CD14-positive monocyte (primary cell): ENCODE data around the gene PWP1. TPM values are rescaled to one million over a fixed set of nuclear protein-coding genes. Genes with fewer than 3 reads are reported as not detected.

Source experiments
- DNase-seq, 3 donors: peaks; one replicate each; pipeline ENCODE4 v3.0.0-alpha.2; 2011 to 2022
- H2AFZ ChIP-seq: 2 replicates; pipeline ENCODE4 v1.6.0; 2012; ENCODE audit warnings: mild to moderate bottlenecking, low read depth, low read length, inconsistent platforms; ENCODE audit not compliant: insufficient read depth, poor library complexity, severe bottlenecking
- H3K27ac ChIP-seq, 2 donors: 1 replicate in 1 of 2; 2 replicates in 1 of 2; pipeline ENCODE4 v1.5.1; 2012 to 2013; ENCODE audit warnings: low read length in 2 of 2, control low read depth in 1 of 2, inconsistent platforms in 1 of 2, low read depth in 1 of 2, mild to moderate bottlenecking in 1 of 2
- H3K27me3 ChIP-seq, 2 donors: one replicate each; pipeline versions ENCODE4 v1.6.0 to v1.6.1; 2011 to 2013; ENCODE audit warnings: low read length in 2 of 2; ENCODE audit not compliant: control insufficient read depth in 2 of 2, insufficient read depth in 2 of 2
- H3K36me3 ChIP-seq, 2 donors: replicated peaks in 1 of 2; 1 replicate in 1 of 2; 2 replicates in 1 of 2; pipeline versions ENCODE4 v1.5.1 to v1.6.1; 2012 to 2013; ENCODE audit warnings: low read length in 2 of 2, control low read depth in 1 of 2, inconsistent platforms in 1 of 2, mild to moderate bottlenecking in 1 of 2; ENCODE audit not compliant: insufficient read depth in 2 of 2, control insufficient read depth in 1 of 2
- H3K4me1 ChIP-seq, 2 donors: 1 replicate in 1 of 2; 2 replicates in 1 of 2; pipeline versions ENCODE4 v1.5.1 to v1.6.1; 2012 to 2013; ENCODE audit warnings: low read length in 2 of 2, control low read depth in 1 of 2, inconsistent platforms in 1 of 2, mild to moderate bottlenecking in 1 of 2, moderate library complexity in 1 of 2; ENCODE audit not compliant: insufficient read depth in 2 of 2, control insufficient read depth in 1 of 2
- H3K4me2 ChIP-seq: replicated peaks from 2 replicates; pipeline ENCODE3; 2012; ENCODE audit warnings: low read length, moderate library complexity, mild to moderate bottlenecking; ENCODE audit not compliant: poor library complexity, severe bottlenecking; ENCODE audit errors: extremely low read depth
- H3K4me3 ChIP-seq, 3 experiments: fragments of 200-600 bp in 1 of 3; sonication (generic) in 1 of 3; replicated peaks in 1 of 3; 1 replicate in 2 of 3; 2 replicates in 1 of 3; pipeline ENCODE4 v1.5.1; 2011 to 2013; ENCODE audit warnings: low read length in 3 of 3, mild to moderate bottlenecking in 3 of 3, control low read depth in 2 of 3, low read depth in 2 of 3, inconsistent platforms in 1 of 3, moderate library complexity in 1 of 3
- H3K79me2 ChIP-seq: 2 replicates; pipeline ENCODE4 v1.6.0; 2012; ENCODE audit warnings: mild to moderate bottlenecking, control low read depth, inconsistent platforms, low read length, moderate library complexity; ENCODE audit not compliant: insufficient read depth
- H3K9ac ChIP-seq: 2 replicates; pipeline ENCODE4 v1.6.0; 2017; ENCODE audit warnings: low read length, mild to moderate bottlenecking; ENCODE audit not compliant: insufficient read depth, poor library complexity, severe bottlenecking
- H3K9me3 ChIP-seq, 2 donors: replicated peaks in 1 of 2; 1 replicate in 1 of 2; 2 replicates in 1 of 2; pipeline versions ENCODE4 v1.5.1 to v1.6.1; 2012 to 2013; ENCODE audit warnings: low read length in 2 of 2, control low read depth in 1 of 2; ENCODE audit not compliant: control insufficient read depth in 1 of 2, insufficient read depth in 1 of 2
- H4K20me1 ChIP-seq: 2 replicates; pipeline ENCODE4 v1.6.0; 2012; ENCODE audit warnings: mild to moderate bottlenecking, low read length, control low read depth, moderate library complexity; ENCODE audit not compliant: insufficient read depth
- H3K27ac Mint-ChIP-seq, 7 donors: one replicate each; pipeline ENCODE4 v1.8.0; 2020; ENCODE audit warnings: mild to moderate bottlenecking in 7 of 7, mixed read lengths in 7 of 7, moderate library complexity in 6 of 7, inconsistent platforms in 2 of 7
- H3K27me3 Mint-ChIP-seq, 3 donors: one replicate each; pipeline ENCODE4 v1.8.0; 2021 to 2022; ENCODE audit warnings: low read depth in 3 of 3, mild to moderate bottlenecking in 3 of 3, mixed read lengths in 3 of 3, moderate library complexity in 3 of 3, inconsistent platforms in 1 of 3
- H3K36me3 Mint-ChIP-seq, 2 donors: one replicate each; pipeline ENCODE4 v1.8.0; 2020; ENCODE audit warnings: mixed read lengths in 2 of 2, inconsistent platforms in 1 of 2, mild to moderate bottlenecking in 1 of 2
- H3K4me1 Mint-ChIP-seq: one replicate; pipeline ENCODE4 v1.8.0; 2020; ENCODE audit warnings: mild to moderate bottlenecking, mixed read lengths
- H3K4me3 Mint-ChIP-seq, 2 donors: one replicate each; pipeline ENCODE4 v1.8.0; 2020; ENCODE audit warnings: mild to moderate bottlenecking in 2 of 2, mixed read lengths in 2 of 2, moderate library complexity in 1 of 2
- H3K9me3 Mint-ChIP-seq, 7 donors: one replicate each; pipeline ENCODE4 v1.8.0; 2020 to 2022; ENCODE audit warnings: mixed read lengths in 7 of 7, mild to moderate bottlenecking in 6 of 7, moderate library complexity in 6 of 7, inconsistent platforms in 2 of 7
- WGBS: methylation state at CpG from one replicate; pipeline ENCODE4 v1.1.5; 2013; ENCODE audit warnings: missing lambda C conversion rate; ENCODE audit not compliant: insufficient coverage; 5-methylcytosine and 5-hydroxymethylcytosine counted together
- intact Hi-C, 2 donors: fragments of 100-400 bp; cut with micrococcal nuclease; formaldehyde crosslinking; loops; one replicate each; pipeline versions ENCODE4 v1.15.0 to v1.15.1; 2023
- polyA plus RNA-seq, 3 donors: library from polyadenylated mRNA; depleted of rRNA in 1 of 3; unstranded in 2 of 3; stranded (reverse) in 1 of 3; fragments of 300-500 nt in 2 of 3; fragments of >200 nt in 1 of 3; fragmentation: Illumina TruSeq in 2 of 3; gene quantifications; 1 replicate in 2 of 3; 2 replicates in 1 of 3; pipeline ENCODE4 v1.2.3, GENCODE V29; 2012 to 2021
- TF ChIP-seq, protein P1 (sequence below): fragments of 200-600 bp; IDR thresholded peaks from one replicate; pipeline ENCODE4 v1.8.0; 2022; ENCODE audit warnings: antibody characterized with exemption, mild to moderate bottlenecking

PWP1 gene
- polyA plus RNA-seq, 3 donors, result 27.1 to 29.1 (median 28.0) TPM

DNA sequence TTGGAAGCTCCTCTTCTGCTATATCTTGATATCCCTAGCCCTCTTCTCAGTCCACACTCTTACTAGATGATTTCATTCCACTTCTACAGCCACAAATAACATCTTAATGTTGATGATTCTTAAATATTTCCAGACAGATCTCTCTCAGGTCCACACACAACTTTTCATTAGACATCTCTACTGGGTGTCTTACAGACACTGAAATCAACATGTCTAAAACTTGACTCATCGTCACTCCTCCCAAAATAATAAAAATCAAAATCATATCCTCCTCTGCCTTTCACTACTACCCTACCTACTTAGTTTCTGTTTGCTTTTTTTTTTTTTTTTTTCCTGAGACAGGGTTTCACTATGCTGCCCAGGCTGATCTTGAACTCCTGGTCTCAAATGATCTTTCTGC is 63.5 kb downstream of the PWP1 start:
- Histone ChIP-seq H2AFZ (no peak overlapping the region), H4K20me1 (peaks cover 51% of the 10 kb centered on the region), H3K27ac (peak overlapping the region in 1 of 2 donors; percentile 54), H3K4me3 (no peak overlapping the region), H3K36me3 (peaks cover 89 to 96% of the 10 kb centered on the region in 2 donors), H3K4me2 (no peak overlapping the region), H3K9ac (no peak overlapping the region), H3K79me2 (peaks cover 16% of the 10 kb centered on the region), H3K9me3 (no peaks in the 10 kb centered on the region), H3K27me3 (no peaks in the 10 kb centered on the region), H3K4me1 (no peaks in the 10 kb centered on the region)
- intact Hi-C loops, result no loop called here
- Mint-ChIP-seq H3K27ac (no peak overlapping the region), H3K4me3 (no peak overlapping the region), H3K4me1 (no peaks in the 10 kb centered on the region), H3K27me3 (no peaks in the 10 kb centered on the region), H3K36me3 (peaks cover 43 to 53% of the 10 kb centered on the region in 2 donors), H3K9me3 (no peaks in the 10 kb centered on the region)
- 80% methylated on average over 1 of the region's 1 CpG for WGBS
- no peak for DNase-seq
- TF ChIP-seq, protein P1, sequence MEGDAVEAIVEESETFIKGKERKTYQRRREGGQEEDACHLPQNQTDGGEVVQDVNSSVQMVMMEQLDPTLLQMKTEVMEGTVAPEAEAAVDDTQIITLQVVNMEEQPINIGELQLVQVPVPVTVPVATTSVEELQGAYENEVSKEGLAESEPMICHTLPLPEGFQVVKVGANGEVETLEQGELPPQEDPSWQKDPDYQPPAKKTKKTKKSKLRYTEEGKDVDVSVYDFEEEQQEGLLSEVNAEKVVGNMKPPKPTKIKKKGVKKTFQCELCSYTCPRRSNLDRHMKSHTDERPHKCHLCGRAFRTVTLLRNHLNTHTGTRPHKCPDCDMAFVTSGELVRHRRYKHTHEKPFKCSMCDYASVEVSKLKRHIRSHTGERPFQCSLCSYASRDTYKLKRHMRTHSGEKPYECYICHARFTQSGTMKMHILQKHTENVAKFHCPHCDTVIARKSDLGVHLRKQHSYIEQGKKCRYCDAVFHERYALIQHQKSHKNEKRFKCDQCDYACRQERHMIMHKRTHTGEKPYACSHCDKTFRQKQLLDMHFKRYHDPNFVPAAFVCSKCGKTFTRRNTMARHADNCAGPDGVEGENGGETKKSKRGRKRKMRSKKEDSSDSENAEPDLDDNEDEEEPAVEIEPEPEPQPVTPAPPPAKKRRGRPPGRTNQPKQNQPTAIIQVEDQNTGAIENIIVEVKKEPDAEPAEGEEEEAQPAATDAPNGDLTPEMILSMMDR, result no peak

DNA sequence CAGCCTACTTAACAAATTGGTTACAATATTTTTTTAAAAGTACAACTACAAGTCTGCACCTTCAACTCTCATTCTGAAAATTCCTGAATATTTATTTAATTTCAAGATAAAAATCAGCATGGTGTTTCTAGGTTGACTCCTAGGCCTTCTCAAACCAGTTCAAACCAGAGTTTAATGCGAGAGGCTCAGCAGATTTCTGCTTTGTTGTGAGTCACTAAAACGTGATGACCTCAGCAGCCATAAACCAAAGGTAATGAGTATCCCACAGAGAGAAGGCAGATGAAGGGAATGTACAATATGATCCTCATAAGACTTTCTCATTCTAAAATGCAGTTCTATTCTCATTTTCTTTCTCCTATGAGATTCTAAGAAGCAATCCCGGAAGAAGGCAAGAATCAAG is 73.8 kb downstream of the PWP1 start:
- H3K9ac ChIP-seq, result no peak overlapping the region
- TF ChIP-seq, protein P1, result no peak
- H3K27ac Mint-ChIP-seq, result peak overlapping the region in 1 of 7 donors; percentile 86
- peak overlapping the region in 1 of 2 donors; percentile 84 for H3K27ac ChIP-seq
- peaks cover 35% of the 10 kb centered on the region for H3K79me2 ChIP-seq
- H3K4me3 Mint-ChIP-seq, result peak overlapping the region; percentile 18 to 90
- DNase-seq, result peak in 2 of 3 donors; percentile 37 to 68
- peaks cover 25 to 27% of the 10 kb centered on the region in 2 donors for H3K4me1 ChIP-seq
- peaks cover 30% of the 10 kb centered on the region for H4K20me1 ChIP-seq
- H2AFZ ChIP-seq, result no peak overlapping the region
- no peaks in the 10 kb centered on the region for H3K9me3 ChIP-seq
- no peaks in the 10 kb centered on the region for H3K27me3 ChIP-seq
- peaks cover 0 to 9% (median 4%) of the 10 kb centered on the region in 3 donors for H3K27me3 Mint-ChIP-seq
- peak overlapping the region; percentile 94 for H3K4me2 ChIP-seq
- WGBS, result no CpG with 5 or more reads among the region's 3 CpGs
- H3K36me3 ChIP-seq, result peaks cover 35 to 42% of the 10 kb centered on the region in 2 donors
- H3K4me1 Mint-ChIP-seq, result peaks cover 28% of the 10 kb centered on the region
- peak overlapping the region in 2 of 3 experiments; percentile 80 to 98 for H3K4me3 ChIP-seq
- intact Hi-C loops, result no loop called here
- peaks cover 0 to 8% (median 3%) of the 10 kb centered on the region in 7 donors for H3K9me3 Mint-ChIP-seq
- peaks cover 24 to 30% of the 10 kb centered on the region in 2 donors for H3K36me3 Mint-ChIP-seq
